ENCODE data around the gene DNAJC25. TPM values are rescaled to one million over a fixed set of nuclear protein-coding genes. Genes with fewer than 3 reads are reported as not detected.
A peak's percentile ranks its signal among the peaks of the same experiment; 100 is the strongest.

The DNAJC25 gene
- total RNA-seq, 2 donors from 2014 or later, result 11.7 to 13.5 TPM

DNA sequence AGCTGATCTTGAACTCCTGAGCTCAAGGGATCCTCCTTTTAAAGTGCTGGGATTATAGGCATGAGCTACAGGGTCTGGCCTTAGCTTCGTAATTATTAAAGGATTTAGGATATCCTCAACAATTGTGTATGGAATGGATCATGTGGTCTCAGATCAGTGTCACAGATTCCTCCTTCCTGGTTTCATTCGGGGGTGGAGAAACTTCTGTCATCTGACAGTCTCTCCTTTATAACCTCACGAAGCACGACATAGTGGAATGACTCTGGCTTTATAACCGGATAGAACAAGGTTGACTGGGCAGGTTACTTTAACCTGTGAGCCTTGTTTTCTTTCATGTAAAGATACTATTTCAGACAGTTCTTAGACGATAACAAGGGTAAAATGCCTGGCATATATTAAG is 25.9 kb downstream of the DNAJC25 start:
- no peak for DNase-seq (ENCODE audit: low spot score)

GRCh38 chr9:111658943-111659342 is 27.8 kb downstream of the DNAJC25 start:
- Histone ChIP-seq H3K27ac (no peak overlapping the region), H3K4me1 (replicated peaks) (no peaks in the 10 kb centered on the region), H3K27me3 (replicated peaks; ENCODE audit: insufficient read depth) (no peaks in the 10 kb centered on the region), H3K36me3 (no peaks in the 10 kb centered on the region), H3K4me3 (no peak overlapping the region), H3K9me3 (no peaks in the 10 kb centered on the region)
- DNase-seq (ENCODE audit: low spot score), result no peak
- intact Hi-C loops (cut with DNase I), result no loop called here
- WGBS, result 78% methylated on average over 8 of the region's 8 CpGs
- TF ChIP-seq POLR2AphosphoS5 (IDR thresholded peaks at IDR 0.05), result no peak
- TF ChIP-seq CTCF (IDR thresholded peaks at IDR 0.05), result no peak

More for the DNA sequence above, 25.9 kb downstream of the DNAJC25 start:
- Histone ChIP-seq H3K27me3 (replicated peaks; ENCODE audit: insufficient read depth) (no peaks in the 10 kb centered on the region), H3K36me3 (no peaks in the 10 kb centered on the region), H3K4me3 (no peak overlapping the region), H3K9me3 (no peaks in the 10 kb centered on the region), H3K4me1 (replicated peaks) (no peaks in the 10 kb centered on the region), H3K27ac (no peak overlapping the region)
- WGBS, result 83% methylated on average over 6 of the region's 6 CpGs
- TF ChIP-seq CTCF (IDR thresholded peaks at IDR 0.05) (no peak), POLR2AphosphoS5 (IDR thresholded peaks at IDR 0.05) (no peak), POLR2A (IDR thresholded peaks at IDR 0.05) (no peak)
- intact Hi-C loops (cut with DNase I), result no loop called here

DNA sequence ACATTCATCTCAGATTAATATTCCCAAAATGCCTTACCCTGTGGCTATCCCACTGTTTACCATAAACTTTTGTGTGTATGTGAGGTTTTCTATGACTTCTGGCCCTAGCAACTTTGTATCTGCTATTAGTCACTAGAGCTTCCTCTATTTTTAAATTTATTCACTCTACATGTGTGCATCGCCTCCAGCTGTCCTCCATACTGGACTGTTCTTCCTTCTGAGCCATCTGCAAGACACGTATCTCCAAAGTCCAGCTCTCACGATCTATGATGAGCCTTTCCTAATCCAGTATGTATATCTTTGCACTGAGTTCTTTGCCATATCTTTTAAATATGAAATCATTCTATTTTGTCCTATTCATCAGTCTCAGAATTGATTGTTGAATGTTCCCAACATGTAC is 28.6 kb downstream of the DNAJC25 start:
- no peaks in the 10 kb centered on the region for H3K9me3 ChIP-seq
- TF ChIP-seq POLR2A (IDR thresholded peaks at IDR 0.05), result no peak
- TF ChIP-seq CTCF (IDR thresholded peaks at IDR 0.05), result no peak
- no peaks in the 10 kb centered on the region for H3K36me3 ChIP-seq
- H3K4me1 ChIP-seq (replicated peaks), result no peaks in the 10 kb centered on the region
- H3K4me3 ChIP-seq, result no peak overlapping the region
- no peaks in the 10 kb centered on the region for H3K27me3 ChIP-seq (replicated peaks; ENCODE audit: insufficient read depth)
- 94% methylated on average over 3 of the region's 3 CpGs for WGBS
- no peak overlapping the region for H3K27ac ChIP-seq
- DNase-seq (ENCODE audit: low spot score), result no peak
- intact Hi-C loops (cut with DNase I), result no loop called here

- peak; percentile 39 for DNase-seq (ENCODE audit: low spot score)
- H3K4me1 ChIP-seq (replicated peaks), result no peaks in the 10 kb centered on the region
- no peaks in the 10 kb centered on the region for H3K36me3 ChIP-seq
- intact Hi-C loops (cut with DNase I), result no loop called here
- H3K9me3 ChIP-seq, result no peaks in the 10 kb centered on the region
- H3K27ac ChIP-seq, result peak within 1 kb of the TSS; percentile 73 to 80
- TF ChIP-seq POLR2A (IDR thresholded peaks at IDR 0.05) (no peak), CTCF (IDR thresholded peaks at IDR 0.05) (no peak), POLR2AphosphoS5 (IDR thresholded peaks at IDR 0.05) (no peak)
- WGBS, result under 1% methylated on average over 38 of the region's 61 CpGs
- no peaks in the 10 kb centered on the region for H3K27me3 ChIP-seq (replicated peaks; ENCODE audit: insufficient read depth)
- H3K4me3 ChIP-seq, result peak within 1 kb of the TSS; percentile 66 to 70
These were observed 30.1 kb downstream of the DNAJC25 start, which contains the start of gene GNG10 for GRCh38 chr9:111661150-111661801. Gene GNG10, plus strand, starts transcription at chr9:111661605. Its CDS starts 30 bp downstream, at chr9:111661635.

Data from prostate gland (tissue), 2 donors.